ENCODE measurements around the gene SCMH1. TPM values are rescaled to one million over a fixed set of nuclear protein-coding genes. Genes with fewer than 3 reads are reported as not detected.

The SCMH1 gene
- total RNA-seq: 145 TPM

DNA sequence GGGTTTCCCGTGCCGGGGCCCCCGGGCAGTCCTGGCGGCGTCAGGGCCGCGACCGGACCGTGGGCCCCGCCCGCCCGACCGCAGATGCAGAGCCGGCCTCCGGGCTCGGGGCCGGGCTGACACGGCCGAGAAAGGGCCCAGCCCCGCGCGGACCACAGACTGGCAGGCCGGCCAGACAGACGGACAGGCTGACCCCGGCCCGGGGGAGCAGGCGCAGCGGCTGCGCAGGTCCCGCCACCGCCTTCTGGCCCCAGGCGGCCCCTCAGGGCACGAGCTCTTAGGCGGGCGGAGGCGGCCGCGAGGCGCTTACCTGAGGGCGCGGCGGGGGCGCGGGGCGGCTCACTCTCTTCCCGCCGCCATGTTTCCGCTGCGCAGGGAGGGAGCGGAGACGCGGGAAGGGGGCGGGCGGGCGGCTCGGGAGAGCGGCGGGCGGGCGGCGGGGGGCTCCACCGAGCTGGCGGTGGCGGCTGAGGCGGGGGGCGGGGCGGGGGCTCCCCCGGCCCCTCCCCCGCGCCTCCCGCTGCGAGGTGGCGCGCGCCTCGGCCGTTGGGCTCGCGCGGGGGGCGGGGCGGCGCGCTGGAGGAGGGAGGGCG is at the start of gene SCMH1:
Gene SCMH1, minus strand, starts transcription at position 558 of the 593 bp plus-strand sequence. CDS start 56,173 bp downstream, outside the sequence.

DNA sequence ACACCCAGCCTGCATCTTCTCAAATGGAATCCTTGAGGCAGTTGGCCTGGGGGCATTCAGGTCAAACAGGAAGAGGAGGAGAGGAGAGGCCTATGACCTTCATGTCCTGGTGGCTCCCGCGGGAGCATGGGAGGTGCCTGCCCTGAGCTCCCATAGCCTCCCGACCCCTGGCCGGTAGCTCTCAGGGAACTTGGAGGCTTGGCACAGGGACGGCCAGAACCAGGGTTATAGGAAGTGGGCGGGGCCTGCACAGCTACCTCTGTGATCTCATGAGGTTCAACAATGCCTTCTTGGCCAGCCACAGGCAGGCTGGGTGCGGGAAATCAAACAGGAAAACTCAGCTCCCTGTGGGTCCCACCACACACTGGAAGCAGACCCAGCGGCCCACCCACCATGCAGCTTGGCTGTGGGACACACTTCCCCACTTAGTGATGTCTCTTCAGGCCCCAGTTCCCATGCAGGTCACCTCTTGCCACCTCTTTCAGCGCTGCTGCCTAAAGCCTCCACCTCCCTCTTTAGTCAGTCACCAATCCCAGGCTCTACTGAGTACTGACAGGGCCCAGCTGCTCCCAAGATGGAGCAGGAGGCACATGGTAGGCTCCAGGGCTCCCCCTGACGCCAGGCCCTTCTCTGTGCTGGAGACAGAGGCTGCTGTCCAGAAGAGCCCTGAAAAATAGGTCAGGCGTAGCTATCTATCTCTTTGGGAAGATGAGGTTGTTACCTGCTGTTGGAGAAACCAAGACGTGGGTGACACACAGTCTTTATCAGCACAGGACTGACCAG is 220.4 kb downstream of the SCMH1 start, which contains the start of gene SLFNL1:
Gene SLFNL1, minus strand, starts transcription at position 200 of the 783 bp plus-strand sequence. CDS start 1,065 bp downstream, outside the sequence.

DNA sequence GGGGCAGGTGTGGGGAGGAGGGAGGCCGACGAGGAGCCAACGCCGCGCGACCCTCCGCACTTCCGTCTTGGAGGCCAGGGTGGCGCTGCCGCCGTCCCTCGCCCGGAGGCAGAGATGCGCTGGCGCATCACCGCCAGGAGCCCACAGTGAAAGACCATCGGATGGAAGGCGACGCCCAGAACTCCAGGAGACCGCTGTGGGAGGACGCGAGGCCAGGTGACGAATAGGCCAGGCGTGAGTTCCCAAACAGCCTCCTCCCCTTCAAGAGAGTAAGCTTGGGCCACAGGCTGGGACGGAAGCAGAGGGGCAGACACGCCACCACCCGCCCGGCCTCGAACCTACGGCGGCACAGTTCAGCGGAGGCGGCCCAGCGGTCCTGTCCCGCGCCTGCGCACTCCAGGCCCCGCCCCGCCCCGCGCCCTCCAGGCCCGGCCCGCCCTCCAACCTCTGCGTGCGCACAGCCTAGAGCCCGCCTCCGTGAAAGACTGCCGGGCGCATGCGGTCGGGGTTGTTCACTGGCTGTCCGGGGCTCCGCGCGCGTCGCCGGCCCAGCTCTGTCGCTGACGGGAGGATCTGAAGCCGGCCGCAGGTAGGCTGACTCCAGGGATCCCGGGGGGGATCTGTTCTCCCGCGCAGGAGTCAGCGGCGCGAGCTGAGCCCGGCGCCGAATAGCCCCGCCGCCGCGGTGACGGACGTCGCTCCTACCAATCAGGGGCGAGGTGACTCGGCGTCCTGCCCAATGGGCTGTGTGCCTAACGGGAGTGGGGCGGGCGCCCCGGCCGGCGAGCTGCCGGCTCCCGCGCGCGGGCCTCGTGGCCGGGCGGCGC is 262.7 kb downstream of the SCMH1 start, which contains the start of gene CTPS1:
Gene CTPS1, plus strand, starts transcription at position 456 of the 827 bp plus-strand sequence. CDS start 3,595 bp downstream, outside the sequence.

Other genes starting within 250 kb of the SCMH1 start
- gene SLFNL1, start 220.6 kb downstream of the SCMH1 start, total RNA-seq: 4.4 TPM
- 9.1 TPM for gene FOXO6, start 119.1 kb upstream of the SCMH1 start, total RNA-seq
- not detected for gene EDN2, start 242.4 kb upstream of the SCMH1 start, total RNA-seq